Natural killer cell (primary cell): ENCODE data around the gene PRELID2. TPM values are rescaled to one million over a fixed set of nuclear protein-coding genes. Genes with fewer than 3 reads are reported as not detected.

Experiments
- ATAC-seq, 3 donors: fragments of 150-1000 bp in 2 of 3; fragments of 200-7000 bp in 1 of 3; cut with Tn5 transposase; 1 replicate in 1 of 3; 2 replicates in 2 of 3; pipeline ENCODE4 v1.10.0; 2021; ENCODE audit warnings: mild to moderate bottlenecking in 2 of 3, moderate library complexity in 2 of 3
- DNase-seq, 2 donors: peaks; one replicate each; pipeline versions ENCODE4 v3.0.0 to v3.0.0-alpha.2; 2013 to 2021; ENCODE audit warnings: mixed read lengths in 1 of 2
- H3K27ac ChIP-seq: one replicate; pipeline ENCODE4 v1.5.1; 2013; ENCODE audit warnings: mild to moderate bottlenecking, low read length
- H3K27me3 ChIP-seq: one replicate; pipeline ENCODE4 v1.6.1; 2013; ENCODE audit warnings: low read length; ENCODE audit not compliant: control insufficient read depth, insufficient read depth
- H3K36me3 ChIP-seq: one replicate; pipeline ENCODE4 v1.6.1; 2013; ENCODE audit warnings: low read length; ENCODE audit not compliant: control insufficient read depth, insufficient read depth
- H3K4me1 ChIP-seq: one replicate; pipeline ENCODE4 v1.6.1; 2013; ENCODE audit warnings: low read length; ENCODE audit not compliant: control insufficient read depth, insufficient read depth
- H3K4me3 ChIP-seq: one replicate; pipeline ENCODE4 v1.5.1; 2013; ENCODE audit warnings: low read length
- H3K9me3 ChIP-seq: one replicate; pipeline ENCODE4 v1.6.1; 2013; ENCODE audit warnings: low read length; ENCODE audit not compliant: control insufficient read depth, insufficient read depth
- H3K27ac Mint-ChIP-seq, 2 donors: one replicate each; pipeline ENCODE4 v1.8.0; 2022; ENCODE audit warnings: mild to moderate bottlenecking in 2 of 2, mixed read lengths in 2 of 2, moderate library complexity in 1 of 2
- H3K27me3 Mint-ChIP-seq, 2 donors: one replicate each; pipeline ENCODE4 v1.8.0; 2022; ENCODE audit warnings: low read depth in 2 of 2, mixed read lengths in 2 of 2
- H3K36me3 Mint-ChIP-seq: one replicate; pipeline ENCODE4 v1.8.0; 2022; ENCODE audit warnings: mixed read lengths
- H3K4me1 Mint-ChIP-seq, 2 donors: one replicate each; pipeline ENCODE4 v1.8.0; 2022; ENCODE audit warnings: mixed read lengths in 2 of 2
- H3K4me3 Mint-ChIP-seq: one replicate; pipeline ENCODE4 v1.8.0; 2022; ENCODE audit warnings: mild to moderate bottlenecking, moderate library complexity, mixed read lengths
- H3K9me3 Mint-ChIP-seq, 2 donors: one replicate each; pipeline ENCODE4 v1.8.0; 2022; ENCODE audit warnings: mixed read lengths in 2 of 2
- CTCF ChIP-seq: fragments of 200-600 bp; IDR thresholded peaks from one replicate; pipeline ENCODE4 v1.8.0; 2022; ENCODE audit warnings: antibody characterized with exemption
- WGBS: methylation state at CpG from one replicate; pipeline ENCODE4 v1.1.7; 2013; ENCODE audit warnings: missing lambda C conversion rate; ENCODE audit not compliant: insufficient coverage; 5-methylcytosine and 5-hydroxymethylcytosine counted together
- intact Hi-C: fragments of 100-400 bp; cut with micrococcal nuclease; formaldehyde crosslinking; loops from one replicate; pipeline ENCODE4 v1.14.2; 2022
- total RNA-seq, 4 donors: library from RNA; stranded (reverse); fragments of 120-200 nt in 1 of 4; gene quantifications; one replicate each; pipeline versions ENCODE4 v1.2.3 to v1.2.4, GENCODE V29; 2013 to 2022

The PRELID2 gene
- total RNA-seq, 3 donors from 2014 or later (not counting 1 experiment from before 2014, with no cell fraction given): 1.5 to 3.1 (median 1.7) TPM

- no peaks in the 10 kb centered on the region for H3K4me1 ChIP-seq
- intact Hi-C loops: no loop called here
- TF ChIP-seq CTCF: no peak
- ATAC-seq: no peak
- no peaks in the 10 kb centered on the region for H3K27me3 ChIP-seq
- no peaks in the 10 kb centered on the region for H3K9me3 ChIP-seq
- DNase-seq: no peak
- Mint-ChIP-seq H3K36me3 (no peaks in the 10 kb centered on the region), H3K27ac (no peak overlapping the region), H3K4me1 (no peaks in the 10 kb centered on the region), H3K4me3 (no peak overlapping the region), H3K27me3 (no peaks in the 10 kb centered on the region), H3K9me3 (no peaks in the 10 kb centered on the region)
- H3K27ac ChIP-seq: no peak overlapping the region
- H3K4me3 ChIP-seq: no peak overlapping the region
- H3K36me3 ChIP-seq: no peaks in the 10 kb centered on the region
- WGBS: no CpG with 5 or more reads among the region's 1 CpG
Measured at GRCh38 chr5:145760660-145761059, 74.5 kb downstream of the PRELID2 start.

- 90% methylated on average over 5 of the region's 5 CpGs for WGBS
- H3K36me3 Mint-ChIP-seq: no peaks in the 10 kb centered on the region
- Histone ChIP-seq H3K27ac (no peak overlapping the region), H3K27me3 (no peaks in the 10 kb centered on the region), H3K4me3 (no peak overlapping the region), H3K4me1 (no peaks in the 10 kb centered on the region), H3K9me3 (no peaks in the 10 kb centered on the region), H3K36me3 (no peaks in the 10 kb centered on the region)
- no peak overlapping the region for H3K4me3 Mint-ChIP-seq
- DNase-seq (no peak), ATAC-seq (no peak)
- no peaks in the 10 kb centered on the region for H3K27me3 Mint-ChIP-seq
- no peak for TF ChIP-seq CTCF
- intact Hi-C loops: no loop called here
- H3K4me1 Mint-ChIP-seq: no peaks in the 10 kb centered on the region
- H3K9me3 Mint-ChIP-seq: peaks cover 2 to 7% of the 10 kb centered on the region in 2 donors
- no peak overlapping the region for H3K27ac Mint-ChIP-seq
Measured at GRCh38 chr5:145752947-145753346, 82.2 kb downstream of the PRELID2 start.

GRCh38 chr5:145752534-145752933 is 82.6 kb downstream of the PRELID2 start:
- Histone ChIP-seq H3K27me3 (no peaks in the 10 kb centered on the region), H3K9me3 (no peaks in the 10 kb centered on the region), H3K4me1 (no peaks in the 10 kb centered on the region), H3K36me3 (no peaks in the 10 kb centered on the region), H3K27ac (no peak overlapping the region), H3K4me3 (no peak overlapping the region)
- no peak for TF ChIP-seq CTCF
- peaks cover 2 to 8% of the 10 kb centered on the region in 2 donors for H3K9me3 Mint-ChIP-seq
- no peaks in the 10 kb centered on the region for H3K36me3 Mint-ChIP-seq
- H3K4me3 Mint-ChIP-seq: no peak overlapping the region
- H3K4me1 Mint-ChIP-seq: no peaks in the 10 kb centered on the region
- DNase-seq (no peak), ATAC-seq (no peak)
- intact Hi-C loops: no loop called here
- no peaks in the 10 kb centered on the region for H3K27me3 Mint-ChIP-seq
- no peak overlapping the region for H3K27ac Mint-ChIP-seq
- WGBS: 76% methylated on average over 2 of the region's 2 CpGs

- Mint-ChIP-seq H3K4me3 (no peak overlapping the region), H3K36me3 (no peaks in the 10 kb centered on the region), H3K27me3 (no peaks in the 10 kb centered on the region), H3K27ac (no peak overlapping the region), H3K4me1 (no peaks in the 10 kb centered on the region), H3K9me3 (peaks cover 2 to 8% of the 10 kb centered on the region in 2 donors)
- H3K27me3 ChIP-seq: no peaks in the 10 kb centered on the region
- H3K27ac ChIP-seq: no peak overlapping the region
- no peaks in the 10 kb centered on the region for H3K9me3 ChIP-seq
- TF ChIP-seq CTCF: no peak
- intact Hi-C loops: no loop called here
- DNase-seq: no peak
- no peaks in the 10 kb centered on the region for H3K4me1 ChIP-seq
- no peak overlapping the region for H3K4me3 ChIP-seq
- no peak for ATAC-seq
- H3K36me3 ChIP-seq: no peaks in the 10 kb centered on the region
Measured at GRCh38 chr5:145750199-145750598, 84.9 kb downstream of the PRELID2 start.
